Measurements from ENCODE around the gene CD151. TPM values are rescaled to one million over a fixed set of nuclear protein-coding genes. Genes with fewer than 3 reads are reported as not detected.
A peak's percentile ranks its signal among the peaks of the same experiment; 100 is the strongest.

The CD151 gene
- total and polyA plus RNA-seq, 8 donors, result 163 to 351 (median 261) TPM

- no peak for ATAC-seq
- H3K36me3 ChIP-seq, result peaks cover 0 to 18% (median 13%) of the 10 kb centered on the region in 3 donors
- peak in 1 of 6 donors; percentile 53 for DNase-seq
- no peak overlapping the region for H3K4me3 ChIP-seq
- 87 to 89% methylated on average over 9 of the region's 9 CpGs for WGBS, 2 donors
- H3K4me1 ChIP-seq, result peaks cover 4 to 14% (median 7%) of the 10 kb centered on the region in 3 donors
- TF ChIP-seq, protein P1, sequence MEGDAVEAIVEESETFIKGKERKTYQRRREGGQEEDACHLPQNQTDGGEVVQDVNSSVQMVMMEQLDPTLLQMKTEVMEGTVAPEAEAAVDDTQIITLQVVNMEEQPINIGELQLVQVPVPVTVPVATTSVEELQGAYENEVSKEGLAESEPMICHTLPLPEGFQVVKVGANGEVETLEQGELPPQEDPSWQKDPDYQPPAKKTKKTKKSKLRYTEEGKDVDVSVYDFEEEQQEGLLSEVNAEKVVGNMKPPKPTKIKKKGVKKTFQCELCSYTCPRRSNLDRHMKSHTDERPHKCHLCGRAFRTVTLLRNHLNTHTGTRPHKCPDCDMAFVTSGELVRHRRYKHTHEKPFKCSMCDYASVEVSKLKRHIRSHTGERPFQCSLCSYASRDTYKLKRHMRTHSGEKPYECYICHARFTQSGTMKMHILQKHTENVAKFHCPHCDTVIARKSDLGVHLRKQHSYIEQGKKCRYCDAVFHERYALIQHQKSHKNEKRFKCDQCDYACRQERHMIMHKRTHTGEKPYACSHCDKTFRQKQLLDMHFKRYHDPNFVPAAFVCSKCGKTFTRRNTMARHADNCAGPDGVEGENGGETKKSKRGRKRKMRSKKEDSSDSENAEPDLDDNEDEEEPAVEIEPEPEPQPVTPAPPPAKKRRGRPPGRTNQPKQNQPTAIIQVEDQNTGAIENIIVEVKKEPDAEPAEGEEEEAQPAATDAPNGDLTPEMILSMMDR (IDR thresholded peaks at IDR 0.05), result no peak
- intact Hi-C loops (cut with DNase I), result no loop called here
- H3K9me3 ChIP-seq, result no peaks in the 10 kb centered on the region
- H3K27me3 ChIP-seq, result no peaks in the 10 kb centered on the region
- FAIRE-seq, result no peak
- H3K27ac ChIP-seq, result no peak overlapping the region
Measured at GRCh38 chr11:813456-814096, 19.2 kb upstream of the CD151 start.

GRCh38 chr11:815675-816432 lies 16.9 kb upstream of the CD151 start:
- H3K27ac ChIP-seq, result no peak overlapping the region
- intact Hi-C loops (cut with DNase I), result no loop called here
- H3K4me3 ChIP-seq, result no peak overlapping the region
- WGBS, 2 donors, result 80 to 82% methylated on average over 11 of the region's 11 CpGs
- FAIRE-seq (no peak), ATAC-seq (no peak), DNase-seq (peak in 1 of 6 donors; percentile 61)
- peaks cover 3 to 13% (median 11%) of the 10 kb centered on the region in 3 donors for H3K4me1 ChIP-seq
- H3K36me3 ChIP-seq, result peaks cover 0 to 18% (median 13%) of the 10 kb centered on the region in 3 donors
- no peaks in the 10 kb centered on the region for H3K9me3 ChIP-seq
- no peaks in the 10 kb centered on the region for H3K27me3 ChIP-seq
- TF ChIP-seq, protein P1 (IDR thresholded peaks at IDR 0.05), result no peak

DNA sequence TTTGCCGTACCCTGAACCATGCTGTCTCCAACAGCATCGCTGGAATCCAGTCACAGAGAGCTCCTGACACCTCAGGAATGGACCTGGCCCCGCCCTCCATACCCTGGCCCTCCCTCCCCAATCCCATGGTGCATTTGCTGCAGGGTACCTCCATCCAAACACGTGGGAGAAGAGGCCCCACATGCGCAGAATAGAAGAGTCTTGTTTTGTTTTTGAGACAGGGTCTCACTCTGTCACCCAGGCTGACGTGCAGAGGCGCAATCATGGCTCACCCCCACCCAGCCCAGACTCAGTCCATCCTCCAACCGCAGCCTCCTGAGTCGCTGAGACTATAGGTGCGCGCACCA lies 16.3 kb upstream of the CD151 start:
- H3K4me3 ChIP-seq, result no peak overlapping the region
- H3K4me1 ChIP-seq, result peaks cover 0 to 15% (median 11%) of the 10 kb centered on the region in 3 donors
- H3K9me3 ChIP-seq, result no peaks in the 10 kb centered on the region
- intact Hi-C loops (cut with DNase I), result no loop called here
- no peaks in the 10 kb centered on the region for H3K27me3 ChIP-seq
- FAIRE-seq (no peak), ATAC-seq (no peak), DNase-seq (no peak)
- no peak overlapping the region for H3K27ac ChIP-seq
- WGBS, 2 donors, result 81 to 84% methylated on average over 11 of the region's 11 CpGs
- TF ChIP-seq, protein P1 (IDR thresholded peaks at IDR 0.05), result no peak
- peaks cover 0 to 18% (median 13%) of the 10 kb centered on the region in 3 donors for H3K36me3 ChIP-seq

- FAIRE-seq (no peak), ATAC-seq (peak in 3 of 4 donors; percentile 3 to 5 (median 4)), DNase-seq (peak in 5 of 6 donors; percentile 64 to 76 (median 70))
- H3K9me3 ChIP-seq, result no peaks in the 10 kb centered on the region
- TF ChIP-seq, protein P1 (IDR thresholded peaks at IDR 0.05), result no peak
- H3K27ac ChIP-seq, result peak within 1 kb of the TSS; percentile 91 to 99 (median 97)
- WGBS, 2 donors, result 12 to 14% methylated on average over 17 to 20 of the region's 20 CpGs
- intact Hi-C loops (cut with DNase I), result no loop called here
- H3K27me3 ChIP-seq, result no peaks in the 10 kb centered on the region
- H3K36me3 ChIP-seq, result peaks cover 0 to 3% (median 0%) of the 10 kb centered on the region in 3 donors
- H3K4me1 ChIP-seq, result peaks cover 10 to 29% (median 24%) of the 10 kb centered on the region in 3 donors
- peak within 1 kb of the TSS; percentile 80 to 97 (median 90) for H3K4me3 ChIP-seq
Measured at GRCh38 chr11:818396-819128, 14.2 kb upstream of the CD151 start, which contains the start of gene PNPLA2. PNPLA2 (plus strand) TSS chr11:818914; CDS start chr11:819719, 805 bp downstream.
